ENCODE results near the gene EXTL2.

GRCh38 chr1:100868364-100868995 lies 26.2 kb downstream of the EXTL2 start:
- TF ChIP-seq POLR2AphosphoS5 (IDR thresholded peaks at IDR 0.05) (no peak), CTCF (IDR thresholded peaks at IDR 0.05) (peak; percentile 64 to 73 (median 70))
